CD14-positive monocyte (primary cell): ENCODE results near the gene CLCF1. TPM values are rescaled to one million over a fixed set of nuclear protein-coding genes. Genes with fewer than 3 reads are reported as not detected.
"Not testable (repeated sequence)": the region's sequence is repeated elsewhere in the genome, so short reads cannot be mapped to it uniquely, and the experiment has no call there.

ENCODE experiments used
- DNase-seq, 3 donors: peaks; one replicate each; pipeline ENCODE4 v3.0.0-alpha.2; 2011 to 2022
- H2AFZ ChIP-seq: 2 replicates; pipeline ENCODE4 v1.6.0; 2012; ENCODE audit warnings: mild to moderate bottlenecking, low read depth, low read length, inconsistent platforms; ENCODE audit not compliant: insufficient read depth, poor library complexity, severe bottlenecking
- H3K27ac ChIP-seq, 2 donors: 1 replicate in 1 of 2; 2 replicates in 1 of 2; pipeline ENCODE4 v1.5.1; 2012 to 2013; ENCODE audit warnings: low read length in 2 of 2, control low read depth in 1 of 2, inconsistent platforms in 1 of 2, low read depth in 1 of 2, mild to moderate bottlenecking in 1 of 2
- H3K27me3 ChIP-seq, 2 donors: one replicate each; pipeline versions ENCODE4 v1.6.0 to v1.6.1; 2011 to 2013; ENCODE audit warnings: low read length in 2 of 2; ENCODE audit not compliant: control insufficient read depth in 2 of 2, insufficient read depth in 2 of 2
- H3K36me3 ChIP-seq, 2 donors: replicated peaks in 1 of 2; 1 replicate in 1 of 2; 2 replicates in 1 of 2; pipeline versions ENCODE4 v1.5.1 to v1.6.1; 2012 to 2013; ENCODE audit warnings: low read length in 2 of 2, control low read depth in 1 of 2, inconsistent platforms in 1 of 2, mild to moderate bottlenecking in 1 of 2; ENCODE audit not compliant: insufficient read depth in 2 of 2, control insufficient read depth in 1 of 2
- H3K4me1 ChIP-seq, 2 donors: 1 replicate in 1 of 2; 2 replicates in 1 of 2; pipeline versions ENCODE4 v1.5.1 to v1.6.1; 2012 to 2013; ENCODE audit warnings: low read length in 2 of 2, control low read depth in 1 of 2, inconsistent platforms in 1 of 2, mild to moderate bottlenecking in 1 of 2, moderate library complexity in 1 of 2; ENCODE audit not compliant: insufficient read depth in 2 of 2, control insufficient read depth in 1 of 2
- H3K4me2 ChIP-seq: replicated peaks from 2 replicates; pipeline ENCODE3; 2012; ENCODE audit warnings: low read length, moderate library complexity, mild to moderate bottlenecking; ENCODE audit not compliant: poor library complexity, severe bottlenecking; ENCODE audit errors: extremely low read depth
- H3K4me3 ChIP-seq, 3 experiments: fragments of 200-600 bp in 1 of 3; sonication (generic) in 1 of 3; replicated peaks in 1 of 3; 1 replicate in 2 of 3; 2 replicates in 1 of 3; pipeline ENCODE4 v1.5.1; 2011 to 2013; ENCODE audit warnings: low read length in 3 of 3, mild to moderate bottlenecking in 3 of 3, control low read depth in 2 of 3, low read depth in 2 of 3, inconsistent platforms in 1 of 3, moderate library complexity in 1 of 3
- H3K79me2 ChIP-seq: 2 replicates; pipeline ENCODE4 v1.6.0; 2012; ENCODE audit warnings: mild to moderate bottlenecking, control low read depth, inconsistent platforms, low read length, moderate library complexity; ENCODE audit not compliant: insufficient read depth
- H3K9ac ChIP-seq: 2 replicates; pipeline ENCODE4 v1.6.0; 2017; ENCODE audit warnings: low read length, mild to moderate bottlenecking; ENCODE audit not compliant: insufficient read depth, poor library complexity, severe bottlenecking
- H3K9me3 ChIP-seq, 2 donors: replicated peaks in 1 of 2; 1 replicate in 1 of 2; 2 replicates in 1 of 2; pipeline versions ENCODE4 v1.5.1 to v1.6.1; 2012 to 2013; ENCODE audit warnings: low read length in 2 of 2, control low read depth in 1 of 2; ENCODE audit not compliant: control insufficient read depth in 1 of 2, insufficient read depth in 1 of 2
- H4K20me1 ChIP-seq: 2 replicates; pipeline ENCODE4 v1.6.0; 2012; ENCODE audit warnings: mild to moderate bottlenecking, low read length, control low read depth, moderate library complexity; ENCODE audit not compliant: insufficient read depth
- H3K27ac Mint-ChIP-seq, 7 donors: one replicate each; pipeline ENCODE4 v1.8.0; 2020; ENCODE audit warnings: mild to moderate bottlenecking in 7 of 7, mixed read lengths in 7 of 7, moderate library complexity in 6 of 7, inconsistent platforms in 2 of 7
- H3K27me3 Mint-ChIP-seq, 3 donors: one replicate each; pipeline ENCODE4 v1.8.0; 2021 to 2022; ENCODE audit warnings: low read depth in 3 of 3, mild to moderate bottlenecking in 3 of 3, mixed read lengths in 3 of 3, moderate library complexity in 3 of 3, inconsistent platforms in 1 of 3
- H3K36me3 Mint-ChIP-seq, 2 donors: one replicate each; pipeline ENCODE4 v1.8.0; 2020; ENCODE audit warnings: mixed read lengths in 2 of 2, inconsistent platforms in 1 of 2, mild to moderate bottlenecking in 1 of 2
- H3K4me1 Mint-ChIP-seq: one replicate; pipeline ENCODE4 v1.8.0; 2020; ENCODE audit warnings: mild to moderate bottlenecking, mixed read lengths
- H3K4me3 Mint-ChIP-seq, 2 donors: one replicate each; pipeline ENCODE4 v1.8.0; 2020; ENCODE audit warnings: mild to moderate bottlenecking in 2 of 2, mixed read lengths in 2 of 2, moderate library complexity in 1 of 2
- H3K9me3 Mint-ChIP-seq, 7 donors: one replicate each; pipeline ENCODE4 v1.8.0; 2020 to 2022; ENCODE audit warnings: mixed read lengths in 7 of 7, mild to moderate bottlenecking in 6 of 7, moderate library complexity in 6 of 7, inconsistent platforms in 2 of 7
- CTCF ChIP-seq: fragments of 200-600 bp; IDR thresholded peaks from one replicate; pipeline ENCODE4 v1.8.0; 2022; ENCODE audit warnings: antibody characterized with exemption, mild to moderate bottlenecking
- WGBS: methylation state at CpG from one replicate; pipeline ENCODE4 v1.1.5; 2013; ENCODE audit warnings: missing lambda C conversion rate; ENCODE audit not compliant: insufficient coverage; 5-methylcytosine and 5-hydroxymethylcytosine counted together
- intact Hi-C, 2 donors: fragments of 100-400 bp; cut with micrococcal nuclease; formaldehyde crosslinking; loops; one replicate each; pipeline versions ENCODE4 v1.15.0 to v1.15.1; 2023
- polyA plus RNA-seq, 3 donors: library from polyadenylated mRNA; depleted of rRNA in 1 of 3; unstranded in 2 of 3; stranded (reverse) in 1 of 3; fragments of 300-500 nt in 2 of 3; fragments of >200 nt in 1 of 3; fragmentation: Illumina TruSeq in 2 of 3; gene quantifications; 1 replicate in 2 of 3; 2 replicates in 1 of 3; pipeline ENCODE4 v1.2.3, GENCODE V29; 2012 to 2021

CLCF1 gene
- polyA plus RNA-seq, 3 donors: 0.44 to 14.8 (median 0.94) TPM

DNA sequence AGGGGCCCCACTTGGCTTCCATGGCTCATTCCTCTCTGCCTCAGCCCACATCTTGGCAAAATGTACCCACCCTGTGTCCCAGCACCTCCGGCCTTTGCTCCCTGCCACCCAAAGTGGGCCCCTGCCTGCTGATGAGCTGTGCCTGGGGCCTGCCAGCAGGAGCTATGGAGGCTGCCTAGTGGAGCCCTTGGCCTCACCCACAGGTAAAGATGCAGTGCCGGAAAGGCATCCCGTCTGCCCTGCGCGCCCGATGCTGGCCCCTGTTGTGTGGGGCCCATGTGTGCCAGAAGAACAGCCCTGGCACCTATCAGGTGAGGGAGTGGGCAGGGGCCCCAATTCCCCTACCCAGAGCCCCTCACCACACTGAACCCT is 31.8 kb upstream of the CLCF1 start:
- peaks cover 15 to 21% of the 10 kb centered on the region in 2 donors for H3K36me3 ChIP-seq
- H3K4me1 ChIP-seq: peaks cover 82 to 94% of the 10 kb centered on the region in 2 donors
- no peaks in the 10 kb centered on the region for H3K9me3 ChIP-seq
- peak overlapping the region; percentile 63 to 93 for H3K4me3 Mint-ChIP-seq
- peak overlapping the region; percentile 65 to 85 for H3K27ac ChIP-seq
- H3K4me3 ChIP-seq: peak overlapping the region in 1 of 3 experiments; percentile 82
- no peaks in the 10 kb centered on the region for H3K27me3 Mint-ChIP-seq
- no peak overlapping the region for H3K9ac ChIP-seq
- WGBS: 91% methylated on average over 6 of the region's 6 CpGs
- peak overlapping the region in 4 of 7 donors; percentile 25 to 93 (median 57) for H3K27ac Mint-ChIP-seq
- H2AFZ ChIP-seq: no peak overlapping the region
- H3K9me3 Mint-ChIP-seq: no peaks in the 10 kb centered on the region
- H3K4me2 ChIP-seq: peak overlapping the region; percentile 84
- H4K20me1 ChIP-seq: peaks cover 57% of the 10 kb centered on the region
- no peak for DNase-seq
- intact Hi-C loops: no loop called here
- TF ChIP-seq CTCF: no peak
- no peaks in the 10 kb centered on the region for H3K27me3 ChIP-seq
- H3K79me2 ChIP-seq: peaks cover 56% of the 10 kb centered on the region
- peaks cover 23 to 36% of the 10 kb centered on the region in 2 donors for H3K36me3 Mint-ChIP-seq
- peaks cover 85% of the 10 kb centered on the region for H3K4me1 Mint-ChIP-seq

DNA sequence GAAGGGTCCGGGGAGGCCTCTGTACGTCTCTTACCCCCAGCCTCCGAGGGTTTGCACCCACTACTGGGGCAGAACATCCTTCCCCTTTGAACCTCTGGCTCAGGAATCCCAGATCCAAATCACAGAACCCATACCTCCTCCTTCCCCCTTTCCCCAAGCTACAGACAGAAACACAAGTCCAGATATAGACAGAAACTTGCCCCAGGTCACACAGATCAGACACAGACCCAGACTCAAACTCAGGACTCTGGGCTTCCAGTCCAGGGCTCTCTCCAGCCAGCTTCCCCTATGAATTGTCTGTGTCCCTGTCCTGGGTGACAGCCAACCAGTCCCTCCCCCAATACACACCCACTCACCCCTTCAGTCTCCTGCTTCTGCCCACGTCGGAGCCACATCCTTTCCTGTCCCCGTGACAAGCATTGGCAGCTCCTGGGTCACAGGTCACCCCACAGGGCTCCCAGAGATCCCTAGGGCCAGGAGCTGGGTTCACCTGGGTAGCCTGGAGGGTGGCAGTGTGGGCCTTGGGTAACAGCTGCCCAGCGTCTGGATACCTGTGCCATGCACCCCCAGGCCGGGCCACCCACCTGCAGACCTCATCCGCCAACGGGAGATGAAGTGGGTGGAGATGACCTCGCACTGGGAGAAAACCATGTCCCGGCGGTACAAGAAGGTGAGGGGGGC is 31.3 kb upstream of the CLCF1 start:
- H3K36me3 ChIP-seq: peaks cover 20 to 24% of the 10 kb centered on the region in 2 donors
- peaks cover 82 to 95% of the 10 kb centered on the region in 2 donors for H3K4me1 ChIP-seq
- H3K4me3 ChIP-seq: peak overlapping the region; percentile 56 to 83 (median 82)
- H2AFZ ChIP-seq: peak overlapping the region; percentile 63
- peaks cover 61% of the 10 kb centered on the region for H3K79me2 ChIP-seq
- H3K4me2 ChIP-seq: peak overlapping the region; percentile 84
- peak overlapping the region; percentile 74 for H3K9ac ChIP-seq
- intact Hi-C loops: loop anchor here in 1 of 2 donors (5.0 kb wide), 1 partner anchor 63 kb away; the partner anchor contains the start of gene TMEM134
- H3K4me3 Mint-ChIP-seq: peak overlapping the region; percentile 82 to 93
- H3K4me1 Mint-ChIP-seq: peaks cover 83% of the 10 kb centered on the region
- no peaks in the 10 kb centered on the region for H3K9me3 Mint-ChIP-seq
- DNase-seq: peak in 2 of 3 donors; percentile 35 to 36
- H3K36me3 Mint-ChIP-seq: peaks cover 23 to 35% of the 10 kb centered on the region in 2 donors
- peaks cover 59% of the 10 kb centered on the region for H4K20me1 ChIP-seq
- H3K27me3 ChIP-seq: no peaks in the 10 kb centered on the region
- peak overlapping the region; percentile 72 to 93 (median 84) for H3K27ac Mint-ChIP-seq
- no peaks in the 10 kb centered on the region for H3K27me3 Mint-ChIP-seq
- peak overlapping the region; percentile 65 to 85 for H3K27ac ChIP-seq
- TF ChIP-seq CTCF: no peak
- WGBS: 25% methylated on average over 10 of the region's 13 CpGs
- H3K9me3 ChIP-seq: no peaks in the 10 kb centered on the region

- H3K9me3 ChIP-seq, H2AFZ ChIP-seq, H3K27me3 ChIP-seq, H3K9me3 Mint-ChIP-seq, H3K27me3 Mint-ChIP-seq, DNase-seq: not testable (repeated sequence)
- Mint-ChIP-seq H3K36me3 (peaks cover 30 to 50% of the 10 kb centered on the region in 2 donors), H3K4me3 (peak overlapping the region; percentile 82 to 93), H3K4me1 (peaks cover 80% of the 10 kb centered on the region), H3K27ac (peak overlapping the region; percentile 73 to 95 (median 87))
- Histone ChIP-seq H3K36me3 (peaks cover 35 to 40% of the 10 kb centered on the region in 2 donors), H3K4me3 (peak overlapping the region in 2 of 3 experiments; percentile 82 to 83), H3K4me1 (peaks cover 69 to 92% of the 10 kb centered on the region in 2 donors), H4K20me1 (peaks cover 64% of the 10 kb centered on the region), H3K4me2 (peak overlapping the region; percentile 84), H3K27ac (peak overlapping the region; percentile 65 to 85), H3K9ac (peak overlapping the region; percentile 74), H3K79me2 (peaks cover 76% of the 10 kb centered on the region)
- intact Hi-C loops: loop anchor here (2.0 to 5.0 kb wide), 3 partner anchors 64 to 102 kb away; partner anchors contain the start of genes TMEM134 (in 2 of the 2) and PITPNM1 (in 1 of the 2)
- WGBS: 88% methylated on average over 5 of the region's 9 CpGs
Observed at GRCh38 chr11:67403085-67403484, 29.7 kb upstream of the CLCF1 start.
